OCI-LY3 (cell line): ENCODE results near the gene XAGE3.
"Not testable (repeated sequence)": the region's sequence is repeated elsewhere in the genome, so short reads cannot be mapped to it uniquely, and the experiment has no call there.

ENCODE experiments used
- H2AFZ ChIP-seq: fragments of 200-600, 300-600 bp; shearing (Covaris generic); 2 replicates; pipeline ENCODE4 v1.6.0; 2014; ENCODE audit warnings: antibody characterized with exemption, low read depth, low read length
- H3K27ac ChIP-seq: fragments of 200-600, 300-600 bp; sonication (generic); 2 replicates; pipeline ENCODE4 v1.5.1; 2014; ENCODE audit warnings: mild to moderate bottlenecking, low read length, moderate library complexity, mixed read lengths
- H3K27me3 ChIP-seq: fragments of 200-600, 300-600 bp; sonication (generic); 2 replicates; pipeline ENCODE4 v1.6.1; 2014; ENCODE audit warnings: low read depth, low read length, mixed read lengths
- H3K36me3 ChIP-seq: fragments of 200-600, 300-600 bp; sonication (generic); replicated peaks from 2 replicates; pipeline ENCODE3; 2014; ENCODE audit warnings: low read depth, low read length, mixed read lengths
- H3K4me1 ChIP-seq: fragments of 300-600, 200-600 bp; sonication (generic); 2 replicates; pipeline ENCODE4 v1.6.1; 2014; ENCODE audit warnings: low read length, mixed read lengths
- H3K4me2 ChIP-seq: fragments of 200-600, 300-600 bp; sonication (generic); 2 replicates; pipeline ENCODE4 v1.6.1; 2014; ENCODE audit warnings: low read length, mixed read lengths
- H3K4me3 ChIP-seq: fragments of 300-600, 200-600 bp; sonication (generic); 2 replicates; pipeline ENCODE4 v1.5.1; 2014; ENCODE audit warnings: antibody characterized with exemption, mild to moderate bottlenecking, low read length, moderate library complexity
- H3K79me2 ChIP-seq: fragments of 300-600, 200-600 bp; shearing (Covaris generic); 2 replicates; pipeline ENCODE4 v1.6.1; 2014; ENCODE audit warnings: mild to moderate bottlenecking, low read length, mixed read lengths
- H3K9ac ChIP-seq: fragments of 300-600, 200-600 bp; shearing (Covaris generic); 2 replicates; pipeline ENCODE4 v1.6.0; 2014; ENCODE audit warnings: mild to moderate bottlenecking, low read length, moderate library complexity
- H3K9me3 ChIP-seq: fragments of 200-600, 300-600 bp; shearing (Covaris generic); 2 replicates; pipeline ENCODE4 v1.6.1; 2014; ENCODE audit warnings: low read length, mixed read lengths; ENCODE audit not compliant: insufficient read depth
- H4K20me1 ChIP-seq: fragments of 200-600, 300-600 bp; sonication (generic); 2 replicates; pipeline ENCODE4 v1.6.1; 2016; ENCODE audit warnings: low read length, mixed read lengths; ENCODE audit not compliant: insufficient read depth
- EZH2phosphoT487 ChIP-seq: fragments of 200-600 bp; shearing (Covaris generic); IDR thresholded peaks from 2 replicates; pipeline ENCODE4 v1.6.1; 2018; ENCODE audit warnings: antibody characterized with exemption, mixed run types, low read depth
- TF ChIP-seq, protein P1 (sequence below): fragments of 200-600, 300-600 bp; sonication (generic); IDR thresholded peaks from 2 replicates; pipeline ENCODE4 v1.5.1; 2014; ENCODE audit warnings: antibody characterized with exemption, low read length, low read depth

The XAGE3 gene

GRCh38 chrX:52896855-52897709 lies 29.2 kb upstream of the XAGE3 start, which contains the start of gene FAM156B:
Gene FAM156B, plus strand, starts transcription at chrX:52897330. Its CDS starts 9,896 bp downstream, at chrX:52907226.
- not testable (repeated sequence) for H3K4me3 ChIP-seq, H3K27me3 ChIP-seq, H2AFZ ChIP-seq, H3K27ac ChIP-seq, H3K4me2 ChIP-seq, H3K4me1 ChIP-seq, H3K9me3 ChIP-seq, H3K36me3 ChIP-seq, H3K9ac ChIP-seq, H3K79me2 ChIP-seq, H4K20me1 ChIP-seq

DNA sequence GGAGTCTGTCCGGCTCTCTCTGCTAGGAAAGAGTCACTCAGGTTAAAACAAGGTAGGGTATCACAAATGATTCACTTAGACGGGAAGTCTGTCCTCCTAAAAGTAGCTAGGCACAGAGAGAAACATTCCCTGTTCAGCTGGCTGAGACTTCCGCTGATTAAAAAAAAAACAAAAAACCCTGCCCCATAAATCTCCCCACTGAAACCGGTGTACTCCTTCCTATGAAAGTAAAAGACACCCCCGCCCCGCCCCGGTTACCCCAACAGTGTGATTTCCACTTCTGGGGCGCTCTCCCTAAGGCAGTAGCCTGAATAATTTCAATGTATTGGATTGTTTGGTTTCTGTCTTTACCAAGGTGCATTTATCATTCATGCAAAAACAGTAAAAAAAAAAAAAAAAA lies 28.6 kb upstream of the XAGE3 start:
- H3K4me2 ChIP-seq, H4K20me1 ChIP-seq, H3K27ac ChIP-seq, H3K27me3 ChIP-seq, H3K4me1 ChIP-seq, H3K36me3 ChIP-seq, H3K9me3 ChIP-seq, H3K4me3 ChIP-seq, H2AFZ ChIP-seq, H3K79me2 ChIP-seq, H3K9ac ChIP-seq: not testable (repeated sequence)

- not testable (repeated sequence) for H2AFZ ChIP-seq, H3K9me3 ChIP-seq, H3K79me2 ChIP-seq, H4K20me1 ChIP-seq, H3K4me1 ChIP-seq, H3K4me2 ChIP-seq, H3K27ac ChIP-seq, H3K36me3 ChIP-seq, H3K27me3 ChIP-seq, H3K9ac ChIP-seq, H3K4me3 ChIP-seq
Measured at GRCh38 chrX:52888090-52888489, 20.2 kb upstream of the XAGE3 start.

- H3K4me1 ChIP-seq, H3K36me3 ChIP-seq, H3K27ac ChIP-seq, H3K4me2 ChIP-seq, H2AFZ ChIP-seq, H3K9me3 ChIP-seq, H3K27me3 ChIP-seq, H3K9ac ChIP-seq, H3K79me2 ChIP-seq, H3K4me3 ChIP-seq, H4K20me1 ChIP-seq: not testable (repeated sequence)
Measured at GRCh38 chrX:52887459-52887858, 19.6 kb upstream of the XAGE3 start.

GRCh38 chrX:52876386-52876785 lies 8.5 kb upstream of the XAGE3 start:
- not testable (repeated sequence) for H3K4me1 ChIP-seq, H3K36me3 ChIP-seq, H3K9ac ChIP-seq, H3K4me3 ChIP-seq, H4K20me1 ChIP-seq, H3K27ac ChIP-seq, H2AFZ ChIP-seq, H3K9me3 ChIP-seq, H3K79me2 ChIP-seq, H3K4me2 ChIP-seq, H3K27me3 ChIP-seq

- not testable (repeated sequence) for H3K4me3 ChIP-seq, H3K4me1 ChIP-seq, H3K9ac ChIP-seq, H2AFZ ChIP-seq, H3K79me2 ChIP-seq, H3K9me3 ChIP-seq, H4K20me1 ChIP-seq, H3K27me3 ChIP-seq, H3K4me2 ChIP-seq, H3K27ac ChIP-seq, H3K36me3 ChIP-seq
Measured at GRCh38 chrX:52875436-52875835, 7.6 kb upstream of the XAGE3 start.

- Histone ChIP-seq H3K9ac (no peak overlapping the region), H3K79me2 (no peaks in the 10 kb centered on the region), H4K20me1 (no peaks in the 10 kb centered on the region), H3K27me3 (no peaks in the 10 kb centered on the region), H3K27ac (no peak overlapping the region), H3K4me2 (no peak overlapping the region), H3K4me3 (no peak overlapping the region), H3K4me1 (no peaks in the 10 kb centered on the region), H2AFZ (no peak overlapping the region), H3K36me3 (no peaks in the 10 kb centered on the region), H3K9me3 (no peaks in the 10 kb centered on the region)
- no peak for TF ChIP-seq EZH2phosphoT487
- TF ChIP-seq, protein P1, sequence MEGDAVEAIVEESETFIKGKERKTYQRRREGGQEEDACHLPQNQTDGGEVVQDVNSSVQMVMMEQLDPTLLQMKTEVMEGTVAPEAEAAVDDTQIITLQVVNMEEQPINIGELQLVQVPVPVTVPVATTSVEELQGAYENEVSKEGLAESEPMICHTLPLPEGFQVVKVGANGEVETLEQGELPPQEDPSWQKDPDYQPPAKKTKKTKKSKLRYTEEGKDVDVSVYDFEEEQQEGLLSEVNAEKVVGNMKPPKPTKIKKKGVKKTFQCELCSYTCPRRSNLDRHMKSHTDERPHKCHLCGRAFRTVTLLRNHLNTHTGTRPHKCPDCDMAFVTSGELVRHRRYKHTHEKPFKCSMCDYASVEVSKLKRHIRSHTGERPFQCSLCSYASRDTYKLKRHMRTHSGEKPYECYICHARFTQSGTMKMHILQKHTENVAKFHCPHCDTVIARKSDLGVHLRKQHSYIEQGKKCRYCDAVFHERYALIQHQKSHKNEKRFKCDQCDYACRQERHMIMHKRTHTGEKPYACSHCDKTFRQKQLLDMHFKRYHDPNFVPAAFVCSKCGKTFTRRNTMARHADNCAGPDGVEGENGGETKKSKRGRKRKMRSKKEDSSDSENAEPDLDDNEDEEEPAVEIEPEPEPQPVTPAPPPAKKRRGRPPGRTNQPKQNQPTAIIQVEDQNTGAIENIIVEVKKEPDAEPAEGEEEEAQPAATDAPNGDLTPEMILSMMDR, result no peak
Measured at GRCh38 chrX:52874661-52875060, 6.8 kb upstream of the XAGE3 start.

- not testable (repeated sequence) for H3K9ac ChIP-seq, H3K9me3 ChIP-seq, H3K4me2 ChIP-seq, H2AFZ ChIP-seq, H3K4me1 ChIP-seq, H3K27ac ChIP-seq, H3K36me3 ChIP-seq, H3K4me3 ChIP-seq, H4K20me1 ChIP-seq, H3K27me3 ChIP-seq, H3K79me2 ChIP-seq
Measured at GRCh38 chrX:52873825-52874224, 5.9 kb upstream of the XAGE3 start.
